Measurements from ENCODE around the gene SUFU. TPM values are rescaled to one million over a fixed set of nuclear protein-coding genes. Genes with fewer than 3 reads are reported as not detected.
A peak's percentile ranks its signal among the peaks of the same experiment; 100 is the strongest.

The SUFU gene
- total RNA-seq, 1 experiment from 2014 or later = 13.1 TPM

DNA sequence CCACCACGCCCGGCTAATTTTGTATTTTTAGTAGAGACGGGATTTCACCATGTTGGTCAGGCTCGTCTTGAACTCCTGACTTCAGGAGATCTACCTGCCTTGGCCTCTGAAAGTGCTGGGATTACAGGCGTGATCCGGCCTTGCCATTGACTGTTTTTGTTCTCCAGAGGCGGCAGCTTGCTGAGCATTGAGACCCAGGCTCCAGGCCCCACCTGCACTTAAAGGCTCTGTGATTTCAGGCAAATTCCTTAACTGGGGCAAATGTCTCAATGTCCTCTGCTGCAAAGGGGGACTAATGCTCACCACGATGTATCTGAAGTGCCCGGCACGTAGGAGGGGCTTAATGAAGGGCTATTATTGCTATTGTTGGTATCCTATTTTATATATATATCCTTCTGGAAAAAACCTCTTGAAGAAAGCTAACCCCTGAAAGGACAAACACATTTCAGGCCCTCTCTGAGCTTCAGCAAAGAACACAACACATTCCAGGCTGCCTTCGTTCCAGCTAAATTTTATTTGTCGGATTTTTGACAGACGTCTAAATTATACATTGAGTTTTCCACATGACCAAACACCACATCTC is 169.6 kb downstream of the SUFU start (continued):
- TF ChIP-seq, protein P1, sequence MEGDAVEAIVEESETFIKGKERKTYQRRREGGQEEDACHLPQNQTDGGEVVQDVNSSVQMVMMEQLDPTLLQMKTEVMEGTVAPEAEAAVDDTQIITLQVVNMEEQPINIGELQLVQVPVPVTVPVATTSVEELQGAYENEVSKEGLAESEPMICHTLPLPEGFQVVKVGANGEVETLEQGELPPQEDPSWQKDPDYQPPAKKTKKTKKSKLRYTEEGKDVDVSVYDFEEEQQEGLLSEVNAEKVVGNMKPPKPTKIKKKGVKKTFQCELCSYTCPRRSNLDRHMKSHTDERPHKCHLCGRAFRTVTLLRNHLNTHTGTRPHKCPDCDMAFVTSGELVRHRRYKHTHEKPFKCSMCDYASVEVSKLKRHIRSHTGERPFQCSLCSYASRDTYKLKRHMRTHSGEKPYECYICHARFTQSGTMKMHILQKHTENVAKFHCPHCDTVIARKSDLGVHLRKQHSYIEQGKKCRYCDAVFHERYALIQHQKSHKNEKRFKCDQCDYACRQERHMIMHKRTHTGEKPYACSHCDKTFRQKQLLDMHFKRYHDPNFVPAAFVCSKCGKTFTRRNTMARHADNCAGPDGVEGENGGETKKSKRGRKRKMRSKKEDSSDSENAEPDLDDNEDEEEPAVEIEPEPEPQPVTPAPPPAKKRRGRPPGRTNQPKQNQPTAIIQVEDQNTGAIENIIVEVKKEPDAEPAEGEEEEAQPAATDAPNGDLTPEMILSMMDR (IDR thresholded peaks at IDR 0.05) = no peak

GRCh38 chr10:102673819-102674511 is 170.2 kb downstream of the SUFU start:
- ATAC-seq (peak; percentile 2; the same call in 1 of the 2 replicates), DNase-seq (ENCODE audit: low spot score) (no peak)
- no peaks in the 10 kb centered on the region for H3K9me3 Mint-ChIP-seq
- ChIA-PET CTCF (interaction anchor here (0.6 to 7.2 kb wide), 8 partner anchors 7 to 227 kb away, joined by 3 to 101 read pairs (median 4); partner anchors contain the start of genes ARL3 and SFXN2), POLR2A (interaction anchor here (0.7 to 1.7 kb wide), 3 partner anchors 23 to 369 kb away, joined by 3 to 6 read pairs (median 5); partner anchors contain the start of gene TRIM8)
- H3K27me3 Mint-ChIP-seq (ENCODE audit: low read depth) = no peaks in the 10 kb centered on the region
- peaks cover 81% of the 10 kb centered on the region for H3K4me1 Mint-ChIP-seq
- H3K27ac Mint-ChIP-seq = peak overlapping the region; percentile 81
- H3K4me3 Mint-ChIP-seq = peak overlapping the region; percentile 53
- no peaks in the 10 kb centered on the region for H3K36me3 Mint-ChIP-seq
- no peak for TF ChIP-seq GRHL2 (CRISPR knock-in tag; IDR thresholded peaks at IDR 0.05; ENCODE audit: insufficient replicate concordance, severe bottlenecking)
- no peak for TF ChIP-seq ATF1 (CRISPR knock-in tag; IDR thresholded peaks at IDR 0.05)
- no peak for TF ChIP-seq ZNF317 (CRISPR knock-in tag; IDR thresholded peaks at IDR 0.05; ENCODE audit: borderline replicate concordance, low read depth)
- no peak for TF ChIP-seq ZNF532 (CRISPR knock-in tag; IDR thresholded peaks at IDR 0.05; ENCODE audit: borderline replicate concordance)
- TF ChIP-seq NR2C2 (CRISPR knock-in tag; IDR thresholded peaks at IDR 0.05) = no peak
- no peak for TF ChIP-seq ZBTB43 (CRISPR knock-in tag; IDR thresholded peaks at IDR 0.05)
- no peak for TF ChIP-seq CDX4 (CRISPR knock-in tag; IDR thresholded peaks at IDR 0.05; ENCODE audit: borderline replicate concordance)
- TF ChIP-seq ZNF416 (CRISPR knock-in tag; IDR thresholded peaks at IDR 0.05) = no peak
- TF ChIP-seq USF1 (CRISPR knock-in tag; IDR thresholded peaks at IDR 0.05) = no peak
- TF ChIP-seq, protein P2, sequence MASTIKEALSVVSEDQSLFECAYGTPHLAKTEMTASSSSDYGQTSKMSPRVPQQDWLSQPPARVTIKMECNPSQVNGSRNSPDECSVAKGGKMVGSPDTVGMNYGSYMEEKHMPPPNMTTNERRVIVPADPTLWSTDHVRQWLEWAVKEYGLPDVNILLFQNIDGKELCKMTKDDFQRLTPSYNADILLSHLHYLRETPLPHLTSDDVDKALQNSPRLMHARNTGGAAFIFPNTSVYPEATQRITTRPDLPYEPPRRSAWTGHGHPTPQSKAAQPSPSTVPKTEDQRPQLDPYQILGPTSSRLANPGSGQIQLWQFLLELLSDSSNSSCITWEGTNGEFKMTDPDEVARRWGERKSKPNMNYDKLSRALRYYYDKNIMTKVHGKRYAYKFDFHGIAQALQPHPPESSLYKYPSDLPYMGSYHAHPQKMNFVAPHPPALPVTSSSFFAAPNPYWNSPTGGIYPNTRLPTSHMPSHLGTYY (CRISPR knock-in tag; IDR thresholded peaks at IDR 0.05) = no peak
- no peak for TF ChIP-seq ATF2 (CRISPR knock-in tag; IDR thresholded peaks at IDR 0.05; ENCODE audit: borderline replicate concordance, low read depth)
- no peak for TF ChIP-seq FOXP1 (CRISPR knock-in tag; IDR thresholded peaks at IDR 0.05; ENCODE audit: borderline replicate concordance)
- no peak for TF ChIP-seq E2F5 (CRISPR knock-in tag; IDR thresholded peaks at IDR 0.05)
- TF ChIP-seq FOXK1 (CRISPR knock-in tag; IDR thresholded peaks at IDR 0.05) = no peak
- TF ChIP-seq NR1H2 (CRISPR knock-in tag; IDR thresholded peaks at IDR 0.05) = no peak
- TF ChIP-seq ZNF121 (CRISPR knock-in tag; IDR thresholded peaks at IDR 0.05) = no peak
- TF ChIP-seq, protein P3, sequence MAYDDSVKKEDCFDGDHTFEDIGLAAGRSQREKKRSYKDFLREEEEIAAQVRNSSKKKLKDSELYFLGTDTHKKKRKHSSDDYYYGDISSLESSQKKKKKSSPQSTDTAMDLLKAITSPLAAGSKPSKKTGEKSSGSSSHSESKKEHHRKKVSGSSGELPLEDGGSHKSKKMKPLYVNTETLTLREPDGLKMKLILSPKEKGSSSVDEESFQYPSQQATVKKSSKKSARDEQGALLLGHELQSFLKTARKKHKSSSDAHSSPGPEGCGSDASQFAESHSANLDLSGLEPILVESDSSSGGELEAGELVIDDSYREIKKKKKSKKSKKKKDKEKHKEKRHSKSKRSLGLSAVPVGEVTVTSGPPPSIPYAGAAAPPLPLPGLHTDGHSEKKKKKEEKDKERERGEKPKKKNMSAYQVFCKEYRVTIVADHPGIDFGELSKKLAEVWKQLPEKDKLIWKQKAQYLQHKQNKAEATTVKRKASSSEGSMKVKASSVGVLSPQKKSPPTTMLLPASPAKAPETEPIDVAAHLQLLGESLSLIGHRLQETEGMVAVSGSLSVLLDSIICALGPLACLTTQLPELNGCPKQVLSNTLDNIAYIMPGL (CRISPR knock-in tag; IDR thresholded peaks at IDR 0.05) = no peak
